ENCODE data around the gene SLC22A23.

DNA sequence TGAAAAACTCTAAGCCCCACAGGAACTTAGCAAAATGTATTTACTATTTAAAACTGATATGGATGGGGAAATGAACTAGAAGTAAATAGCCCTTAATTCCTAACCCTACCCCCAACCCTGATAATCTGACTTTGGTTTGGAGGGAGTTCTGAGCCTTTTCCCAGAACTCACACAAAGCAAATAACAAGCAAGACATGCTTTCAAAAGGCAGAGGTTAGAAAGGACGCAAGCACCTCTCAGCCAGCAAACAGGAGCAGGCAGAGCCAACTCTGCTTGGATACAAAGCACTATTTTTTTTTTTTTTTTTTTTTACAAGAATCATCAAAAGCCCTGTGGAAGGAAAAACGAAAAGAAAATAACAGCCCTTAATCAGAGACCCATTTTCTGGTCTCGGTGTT, 58.7 kb downstream of the SLC22A23 start:
- TF ChIP-seq, protein P1, sequence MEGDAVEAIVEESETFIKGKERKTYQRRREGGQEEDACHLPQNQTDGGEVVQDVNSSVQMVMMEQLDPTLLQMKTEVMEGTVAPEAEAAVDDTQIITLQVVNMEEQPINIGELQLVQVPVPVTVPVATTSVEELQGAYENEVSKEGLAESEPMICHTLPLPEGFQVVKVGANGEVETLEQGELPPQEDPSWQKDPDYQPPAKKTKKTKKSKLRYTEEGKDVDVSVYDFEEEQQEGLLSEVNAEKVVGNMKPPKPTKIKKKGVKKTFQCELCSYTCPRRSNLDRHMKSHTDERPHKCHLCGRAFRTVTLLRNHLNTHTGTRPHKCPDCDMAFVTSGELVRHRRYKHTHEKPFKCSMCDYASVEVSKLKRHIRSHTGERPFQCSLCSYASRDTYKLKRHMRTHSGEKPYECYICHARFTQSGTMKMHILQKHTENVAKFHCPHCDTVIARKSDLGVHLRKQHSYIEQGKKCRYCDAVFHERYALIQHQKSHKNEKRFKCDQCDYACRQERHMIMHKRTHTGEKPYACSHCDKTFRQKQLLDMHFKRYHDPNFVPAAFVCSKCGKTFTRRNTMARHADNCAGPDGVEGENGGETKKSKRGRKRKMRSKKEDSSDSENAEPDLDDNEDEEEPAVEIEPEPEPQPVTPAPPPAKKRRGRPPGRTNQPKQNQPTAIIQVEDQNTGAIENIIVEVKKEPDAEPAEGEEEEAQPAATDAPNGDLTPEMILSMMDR (IDR thresholded peaks at IDR 0.05) = no peak
- TF ChIP-seq POLR2AphosphoS5 (IDR thresholded peaks at IDR 0.05) (no peak), EP300 (IDR thresholded peaks at IDR 0.05) (no peak), POLR2A (IDR thresholded peaks at IDR 0.05) (no peak)

Measured in gastroesophageal sphincter (tissue), 3 donors.